Measurements from ENCODE around the gene SYNPO2L.
"Not testable (repeated sequence)": the region's sequence is repeated elsewhere in the genome, so short reads cannot be mapped to it uniquely, and the experiment has no call there.

The SYNPO2L gene

GRCh38 chr10:73647875-73648651 is 7.8 kb downstream of the SYNPO2L start:
- no peak for DNase-seq

- no peak for DNase-seq
Observed at GRCh38 chr10:73647211-73647874, 8.5 kb downstream of the SYNPO2L start.

GRCh38 chr10:73646598-73647041 is 9.2 kb downstream of the SYNPO2L start:
- DNase-seq, result no peak

- no peak for DNase-seq
Observed at GRCh38 chr10:73645251-73645650, 10.6 kb downstream of the SYNPO2L start.

- DNase-seq, result no peak
Observed at GRCh38 chr10:73644767-73645166, 11.1 kb downstream of the SYNPO2L start.

GRCh38 chr10:73644015-73644743 is 11.7 kb downstream of the SYNPO2L start:
- peak; percentile 43 for DNase-seq

GRCh38 chr10:73643362-73643761 is 12.5 kb downstream of the SYNPO2L start:
- DNase-seq, result no peak

- no peak for DNase-seq
Observed at GRCh38 chr10:73641328-73642060, 14.3 kb downstream of the SYNPO2L start, which contains the start of gene MYOZ1. Gene MYOZ1, minus strand, starts transcription at chr10:73641474. Its CDS starts 1,457 bp downstream, at chr10:73640017.

GRCh38 chr10:73639286-73639685 is 16.5 kb downstream of the SYNPO2L start:
- no peak for DNase-seq

- no peak for DNase-seq
Observed at GRCh38 chr10:73635781-73636180, 20.0 kb downstream of the SYNPO2L start.

GRCh38 chr10:73634421-73634820 is 21.4 kb downstream of the SYNPO2L start:
- DNase-seq, result no peak

- DNase-seq, result no peak
Observed at GRCh38 chr10:73629165-73629564, 26.7 kb downstream of the SYNPO2L start.

- DNase-seq, result no peak
Observed at GRCh38 chr10:73628405-73628804, 27.4 kb downstream of the SYNPO2L start.

GRCh38 chr10:73627300-73627699 is 28.5 kb downstream of the SYNPO2L start:
- DNase-seq, result no peak

GRCh38 chr10:73625884-73626752 is 29.7 kb downstream of the SYNPO2L start:
- DNase-seq, result peak; percentile 93

- peak; percentile 26 for DNase-seq
Observed at GRCh38 chr10:73625004-73625883, 30.6 kb downstream of the SYNPO2L start.

- no peak for DNase-seq
Observed at GRCh38 chr10:73623056-73623455, 32.8 kb downstream of the SYNPO2L start.

- not testable (repeated sequence) for DNase-seq
Observed at GRCh38 chr10:73620974-73621373, 34.9 kb downstream of the SYNPO2L start.

GRCh38 chr10:73617143-73617542 is 38.7 kb downstream of the SYNPO2L start:
- DNase-seq, result not testable (repeated sequence)

GRCh38 chr10:73614720-73615119 is 41.1 kb downstream of the SYNPO2L start:
- DNase-seq, result no peak

- DNase-seq, result no peak
Observed at GRCh38 chr10:73609116-73609515, 46.7 kb downstream of the SYNPO2L start.

All from activated CD8-positive, alpha-beta memory T cell treated with anti-CD3 and anti-CD28 coated beads, Interleukin-2, amount 50 U/mL, for 4 hours (primary cell).